SK-N-SH (cell line): ENCODE measurements around the gene ARCN1.

Experiments used
- YY1 ChIP-seq: IDR thresholded peaks from 2 replicates; pipeline ENCODE4 v1.4.0; 2012; ENCODE audit warnings: low read depth, mild to moderate bottlenecking
- TF ChIP-seq, protein P1 (sequence below): fragments of 200-600 bp; sonication (generic); IDR thresholded peaks from 2 replicates; pipeline ENCODE4 v1.6.1; 2017; ENCODE audit warnings: antibody characterized with exemption, mild to moderate bottlenecking, moderate library complexity

DNA sequence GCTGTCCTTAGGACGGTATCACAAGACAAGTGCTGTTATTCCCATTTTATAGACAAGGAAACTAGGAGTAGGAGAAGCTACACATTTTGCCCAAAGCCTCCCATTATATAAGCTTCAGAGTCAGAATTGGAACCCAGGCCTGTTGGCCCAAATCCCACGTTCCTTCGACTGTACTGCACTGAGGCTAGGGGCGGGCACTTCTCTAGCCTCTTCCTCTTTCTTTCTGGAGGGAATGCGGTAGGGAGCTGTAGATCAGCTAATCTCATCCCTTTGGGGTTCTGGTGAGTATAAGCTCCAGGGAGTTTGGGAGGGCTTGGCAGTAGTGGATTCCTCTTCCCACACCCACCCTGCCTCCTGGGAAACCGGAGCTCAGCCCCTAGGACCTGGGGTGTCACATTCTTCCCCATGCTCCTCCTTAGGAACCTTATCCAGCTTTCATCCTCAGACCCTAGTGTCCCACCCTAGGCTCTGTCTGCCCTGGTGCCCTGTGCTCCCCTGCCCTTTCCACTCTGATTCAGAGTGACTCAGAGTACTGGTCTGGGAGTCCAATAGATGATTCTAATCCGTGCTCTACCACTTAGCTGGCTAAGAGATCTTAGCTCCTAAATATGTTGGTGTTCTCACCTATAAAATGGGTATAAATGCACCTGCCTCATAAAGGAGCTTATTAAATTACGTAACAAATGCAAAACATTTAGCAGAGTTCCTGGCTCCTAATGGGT lies 64.5 kb downstream of the ARCN1 start:
- TF ChIP-seq, protein P1, sequence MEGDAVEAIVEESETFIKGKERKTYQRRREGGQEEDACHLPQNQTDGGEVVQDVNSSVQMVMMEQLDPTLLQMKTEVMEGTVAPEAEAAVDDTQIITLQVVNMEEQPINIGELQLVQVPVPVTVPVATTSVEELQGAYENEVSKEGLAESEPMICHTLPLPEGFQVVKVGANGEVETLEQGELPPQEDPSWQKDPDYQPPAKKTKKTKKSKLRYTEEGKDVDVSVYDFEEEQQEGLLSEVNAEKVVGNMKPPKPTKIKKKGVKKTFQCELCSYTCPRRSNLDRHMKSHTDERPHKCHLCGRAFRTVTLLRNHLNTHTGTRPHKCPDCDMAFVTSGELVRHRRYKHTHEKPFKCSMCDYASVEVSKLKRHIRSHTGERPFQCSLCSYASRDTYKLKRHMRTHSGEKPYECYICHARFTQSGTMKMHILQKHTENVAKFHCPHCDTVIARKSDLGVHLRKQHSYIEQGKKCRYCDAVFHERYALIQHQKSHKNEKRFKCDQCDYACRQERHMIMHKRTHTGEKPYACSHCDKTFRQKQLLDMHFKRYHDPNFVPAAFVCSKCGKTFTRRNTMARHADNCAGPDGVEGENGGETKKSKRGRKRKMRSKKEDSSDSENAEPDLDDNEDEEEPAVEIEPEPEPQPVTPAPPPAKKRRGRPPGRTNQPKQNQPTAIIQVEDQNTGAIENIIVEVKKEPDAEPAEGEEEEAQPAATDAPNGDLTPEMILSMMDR, result no peak
- no peak for TF ChIP-seq YY1
